HEK293 (cell line): ENCODE results near the gene ACSS2.

Source experiments
- ZNF274 ChIP-seq, 2 experiments: fragments of 200-500 bp in 1 of 2; fragments of 450-650 bp in 1 of 2; sonication (Bioruptor generic) in 1 of 2; formaldehyde crosslinking in 1 of 2; IDR thresholded peaks; 2 replicates each; pipeline versions ENCODE4 v1.5.1 to v1.6.1; 2014 to 2016; ENCODE audit warnings: borderline replicate concordance in 1 of 2, inconsistent platforms in 1 of 2, low read length in 1 of 2, missing biosample characterization in 1 of 2, missing genetic modification characterization in 1 of 2
- ZNF555 ChIP-seq: fragments of 450-650 bp; formaldehyde crosslinking; conservative IDR thresholded peaks from 2 replicates; pipeline ENCODE4 v1.5.1; 2017; ENCODE audit warnings: missing biosample characterization, mild to moderate bottlenecking, missing genetic modification characterization, inconsistent platforms
- ZNF585B ChIP-seq: fragments of 450-650 bp; formaldehyde crosslinking; IDR thresholded peaks from 2 replicates; pipeline ENCODE4 v1.5.1; 2016; ENCODE audit warnings: missing biosample characterization, missing genetic modification characterization
- ZNF610 ChIP-seq: fragments of 450-650 bp; formaldehyde crosslinking; IDR thresholded peaks from 2 replicates; pipeline ENCODE4 v1.5.1; 2016; ENCODE audit warnings: missing biosample characterization, missing genetic modification characterization, borderline replicate concordance
- ZNF707 ChIP-seq: fragments of 450-650 bp; formaldehyde crosslinking; IDR thresholded peaks from 2 replicates; pipeline ENCODE4 v1.5.1; 2016; ENCODE audit warnings: missing biosample characterization, missing genetic modification characterization
- TF ChIP-seq, protein P1 (sequence below): fragments of 450-650 bp; formaldehyde crosslinking; IDR thresholded peaks from 2 replicates; pipeline ENCODE4 v1.5.1; 2016; ENCODE audit warnings: missing biosample characterization, missing genetic modification characterization
- TF ChIP-seq, protein P2 (sequence below): fragments of 450-650 bp; formaldehyde crosslinking; IDR thresholded peaks from 2 replicates; pipeline ENCODE4 v1.5.1; 2016; ENCODE audit warnings: missing biosample characterization, missing genetic modification characterization
- TF ChIP-seq, protein P3 (sequence below): fragments of 450-650 bp; IDR thresholded peaks from 2 replicates; pipeline ENCODE4 v1.5.1; 2018; ENCODE audit warnings: missing biosample characterization, mild to moderate bottlenecking, missing genetic modification characterization
- TF ChIP-seq, protein P4 (sequence below): fragments of 450-650 bp; formaldehyde crosslinking; IDR thresholded peaks from 2 replicates; pipeline ENCODE4 v1.5.1; 2017; ENCODE audit warnings: missing biosample characterization, missing genetic modification characterization

DNA sequence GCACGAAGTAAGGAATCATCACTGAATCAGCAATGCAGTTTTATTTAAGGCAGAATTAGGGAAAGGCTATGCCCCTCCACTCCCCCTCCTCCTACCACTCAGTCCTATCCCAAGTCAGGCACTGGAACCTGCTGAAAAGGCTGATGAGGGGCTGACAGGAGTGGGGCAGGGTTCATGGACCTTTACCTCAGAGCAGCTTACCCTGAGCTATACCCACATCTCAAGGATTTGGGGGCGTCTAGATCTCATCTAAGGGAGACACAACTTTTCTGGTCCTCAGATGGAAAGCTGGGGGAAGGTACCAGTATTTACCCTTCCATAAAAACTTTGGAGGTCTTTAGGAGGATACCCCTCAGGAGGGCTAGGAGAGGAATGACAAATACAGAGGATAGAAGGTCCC, 52.0 kb downstream of the ACSS2 start:
- no peak for TF ChIP-seq ZNF274 (IDR thresholded peaks at IDR 0.05; ENCODE audit: low read length)
- no peak for TF ChIP-seq ZNF274 (tag by site-specific recombination; IDR thresholded peaks at IDR 0.05; ENCODE audit: borderline replicate concordance)
- TF ChIP-seq, protein P1, sequence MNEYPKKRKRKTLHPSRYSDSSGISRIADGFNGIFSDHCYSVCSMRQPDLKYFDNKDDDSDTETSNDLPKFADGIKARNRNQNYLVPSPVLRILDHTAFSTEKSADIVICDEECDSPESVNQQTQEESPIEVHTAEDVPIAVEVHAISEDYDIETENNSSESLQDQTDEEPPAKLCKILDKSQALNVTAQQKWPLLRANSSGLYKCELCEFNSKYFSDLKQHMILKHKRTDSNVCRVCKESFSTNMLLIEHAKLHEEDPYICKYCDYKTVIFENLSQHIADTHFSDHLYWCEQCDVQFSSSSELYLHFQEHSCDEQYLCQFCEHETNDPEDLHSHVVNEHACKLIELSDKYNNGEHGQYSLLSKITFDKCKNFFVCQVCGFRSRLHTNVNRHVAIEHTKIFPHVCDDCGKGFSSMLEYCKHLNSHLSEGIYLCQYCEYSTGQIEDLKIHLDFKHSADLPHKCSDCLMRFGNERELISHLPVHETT = no peak
- no peak for TF ChIP-seq ZNF610 (tag by site-specific recombination)
- TF ChIP-seq, protein P2, sequence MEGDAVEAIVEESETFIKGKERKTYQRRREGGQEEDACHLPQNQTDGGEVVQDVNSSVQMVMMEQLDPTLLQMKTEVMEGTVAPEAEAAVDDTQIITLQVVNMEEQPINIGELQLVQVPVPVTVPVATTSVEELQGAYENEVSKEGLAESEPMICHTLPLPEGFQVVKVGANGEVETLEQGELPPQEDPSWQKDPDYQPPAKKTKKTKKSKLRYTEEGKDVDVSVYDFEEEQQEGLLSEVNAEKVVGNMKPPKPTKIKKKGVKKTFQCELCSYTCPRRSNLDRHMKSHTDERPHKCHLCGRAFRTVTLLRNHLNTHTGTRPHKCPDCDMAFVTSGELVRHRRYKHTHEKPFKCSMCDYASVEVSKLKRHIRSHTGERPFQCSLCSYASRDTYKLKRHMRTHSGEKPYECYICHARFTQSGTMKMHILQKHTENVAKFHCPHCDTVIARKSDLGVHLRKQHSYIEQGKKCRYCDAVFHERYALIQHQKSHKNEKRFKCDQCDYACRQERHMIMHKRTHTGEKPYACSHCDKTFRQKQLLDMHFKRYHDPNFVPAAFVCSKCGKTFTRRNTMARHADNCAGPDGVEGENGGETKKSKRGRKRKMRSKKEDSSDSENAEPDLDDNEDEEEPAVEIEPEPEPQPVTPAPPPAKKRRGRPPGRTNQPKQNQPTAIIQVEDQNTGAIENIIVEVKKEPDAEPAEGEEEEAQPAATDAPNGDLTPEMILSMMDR (tag by site-specific recombination) = no peak
- TF ChIP-seq, protein P3, sequence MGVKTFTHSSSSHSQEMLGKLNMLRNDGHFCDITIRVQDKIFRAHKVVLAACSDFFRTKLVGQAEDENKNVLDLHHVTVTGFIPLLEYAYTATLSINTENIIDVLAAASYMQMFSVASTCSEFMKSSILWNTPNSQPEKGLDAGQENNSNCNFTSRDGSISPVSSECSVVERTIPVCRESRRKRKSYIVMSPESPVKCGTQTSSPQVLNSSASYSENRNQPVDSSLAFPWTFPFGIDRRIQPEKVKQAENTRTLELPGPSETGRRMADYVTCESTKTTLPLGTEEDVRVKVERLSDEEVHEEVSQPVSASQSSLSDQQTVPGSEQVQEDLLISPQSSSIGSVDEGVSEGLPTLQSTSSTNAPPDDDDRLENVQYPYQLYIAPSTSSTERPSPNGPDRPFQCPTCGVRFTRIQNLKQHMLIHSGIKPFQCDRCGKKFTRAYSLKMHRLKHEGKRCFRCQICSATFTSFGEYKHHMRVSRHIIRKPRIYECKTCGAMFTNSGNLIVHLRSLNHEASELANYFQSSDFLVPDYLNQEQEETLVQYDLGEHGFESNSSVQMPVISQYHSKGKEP (tag by site-specific recombination) = no peak
- no peak for TF ChIP-seq ZNF707 (tag by site-specific recombination)
- TF ChIP-seq, protein P4, sequence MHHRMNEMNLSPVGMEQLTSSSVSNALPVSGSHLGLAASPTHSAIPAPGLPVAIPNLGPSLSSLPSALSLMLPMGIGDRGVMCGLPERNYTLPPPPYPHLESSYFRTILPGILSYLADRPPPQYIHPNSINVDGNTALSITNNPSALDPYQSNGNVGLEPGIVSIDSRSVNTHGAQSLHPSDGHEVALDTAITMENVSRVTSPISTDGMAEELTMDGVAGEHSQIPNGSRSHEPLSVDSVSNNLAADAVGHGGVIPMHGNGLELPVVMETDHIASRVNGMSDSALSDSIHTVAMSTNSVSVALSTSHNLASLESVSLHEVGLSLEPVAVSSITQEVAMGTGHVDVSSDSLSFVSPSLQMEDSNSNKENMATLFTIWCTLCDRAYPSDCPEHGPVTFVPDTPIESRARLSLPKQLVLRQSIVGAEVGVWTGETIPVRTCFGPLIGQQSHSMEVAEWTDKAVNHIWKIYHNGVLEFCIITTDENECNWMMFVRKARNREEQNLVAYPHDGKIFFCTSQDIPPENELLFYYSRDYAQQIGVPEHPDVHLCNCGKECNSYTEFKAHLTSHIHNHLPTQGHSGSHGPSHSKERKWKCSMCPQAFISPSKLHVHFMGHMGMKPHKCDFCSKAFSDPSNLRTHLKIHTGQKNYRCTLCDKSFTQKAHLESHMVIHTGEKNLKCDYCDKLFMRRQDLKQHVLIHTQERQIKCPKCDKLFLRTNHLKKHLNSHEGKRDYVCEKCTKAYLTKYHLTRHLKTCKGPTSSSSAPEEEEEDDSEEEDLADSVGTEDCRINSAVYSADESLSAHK = no peak
- TF ChIP-seq ZNF585B (tag by site-specific recombination) = no peak
- no peak for TF ChIP-seq ZNF555 (tag by site-specific recombination)
